GM19193 (cell line): ENCODE results near the gene GRIK1.

Experiments
- POLR2A ChIP-seq: IDR thresholded peaks from 4 replicates; pipeline ENCODE4 v1.6.1; 2011; ENCODE audit not compliant: insufficient read depth, insufficient read length; ENCODE audit errors: extremely low read depth

GRIK1 gene

DNA sequence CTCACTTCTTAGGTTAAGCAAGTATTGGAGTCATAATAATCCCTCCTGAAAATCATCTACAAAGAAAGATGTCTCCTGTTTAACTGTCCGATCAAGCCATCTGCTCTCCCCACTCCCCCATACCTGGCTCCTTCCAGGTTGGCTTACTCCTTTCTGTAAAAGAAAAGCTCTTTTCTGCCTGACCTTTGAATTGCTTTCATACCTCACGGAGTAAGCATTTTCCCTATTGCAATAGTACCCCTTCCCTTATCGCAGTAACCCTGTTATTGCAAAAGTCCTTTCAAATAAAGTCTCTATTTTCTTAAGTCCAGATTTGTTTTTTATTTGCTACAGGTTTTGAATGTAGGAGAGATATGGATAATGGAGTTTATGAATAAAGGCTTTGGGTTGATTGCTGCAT is 150.4 kb downstream of the GRIK1 start:
- no peak for TF ChIP-seq POLR2A

DNA sequence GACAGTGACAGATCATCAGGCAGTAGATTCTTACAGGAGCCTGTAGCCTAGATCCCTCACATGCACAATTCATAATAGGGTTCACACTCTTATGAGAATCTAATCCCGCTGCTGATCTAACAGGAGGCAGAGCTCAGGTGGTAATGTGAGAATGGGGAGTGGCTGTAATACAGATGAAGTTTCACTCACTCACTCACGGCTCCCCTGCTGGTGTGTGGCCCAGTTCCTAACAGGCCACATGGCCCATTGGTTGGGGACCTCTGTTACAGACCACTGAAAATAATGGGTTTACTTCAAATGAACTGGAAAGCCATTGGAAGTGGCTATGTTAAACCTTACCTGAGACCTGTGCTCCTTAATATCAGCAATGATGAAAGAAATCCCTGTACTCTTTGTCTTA is 151.0 kb downstream of the GRIK1 start:
- TF ChIP-seq POLR2A = no peak

DNA sequence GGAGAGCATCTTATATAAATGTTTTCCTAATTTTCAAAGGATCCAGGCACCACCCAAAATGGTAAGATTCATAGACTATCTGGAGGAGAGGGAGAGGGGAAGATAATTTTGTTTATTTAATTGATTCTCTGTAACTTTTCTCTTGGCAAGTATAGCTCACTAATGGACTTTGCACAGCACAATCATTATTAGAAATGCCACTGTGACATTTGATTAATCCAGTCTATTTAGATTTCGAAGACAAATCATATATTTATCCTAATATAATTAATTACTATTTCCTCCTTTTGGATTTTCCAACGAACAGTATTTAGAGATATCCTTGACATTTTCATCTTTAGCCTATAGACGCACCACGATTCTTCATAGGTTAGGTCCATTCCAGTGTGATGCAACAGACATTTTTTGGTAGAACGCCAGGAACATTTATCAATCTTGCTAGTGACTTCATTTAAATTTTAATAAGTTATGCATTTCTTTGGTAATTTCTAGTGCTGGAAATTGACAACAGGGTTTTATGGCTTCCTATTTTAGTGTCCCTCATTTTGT is 152.4 kb downstream of the GRIK1 start:
- no peak for TF ChIP-seq POLR2A

DNA sequence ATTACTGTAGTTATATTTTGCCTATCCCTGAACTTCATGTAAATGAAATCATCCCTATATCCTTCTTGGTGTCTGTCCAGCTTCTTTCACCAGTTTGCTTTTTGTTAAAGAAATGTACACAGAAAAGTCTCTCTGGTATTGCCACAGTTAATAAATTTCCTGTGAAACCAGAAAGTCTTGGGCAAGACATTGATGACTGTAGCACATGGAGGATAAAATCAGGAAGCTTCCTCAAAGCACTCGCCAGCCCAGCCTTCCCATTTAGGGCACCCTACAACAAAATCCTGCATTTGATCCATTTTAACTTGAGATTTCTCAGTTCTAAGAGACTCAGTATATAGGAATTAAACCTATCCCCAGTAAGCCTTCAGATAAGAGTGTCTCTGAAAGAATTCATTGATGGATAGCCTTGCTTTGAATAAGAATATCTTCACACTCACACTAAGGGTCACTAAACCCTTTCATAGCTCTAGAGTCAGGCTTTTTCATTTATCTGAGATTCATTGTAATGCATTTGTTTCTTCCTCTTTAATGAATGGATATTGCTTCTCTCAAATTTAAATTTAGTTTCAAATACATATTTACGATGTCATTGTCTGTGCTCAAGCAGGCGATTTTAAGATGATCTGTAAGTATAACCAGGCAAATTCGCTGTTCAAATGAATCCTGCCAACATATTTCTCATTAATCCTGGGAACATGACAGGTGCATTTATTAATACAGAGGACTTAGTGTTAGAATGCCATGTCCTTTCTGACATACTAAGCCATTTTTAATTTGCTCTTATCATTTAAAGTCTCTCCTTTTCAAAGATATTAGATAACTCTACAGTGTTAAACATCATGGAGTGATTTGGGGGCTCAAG is 153.1 kb downstream of the GRIK1 start:
- no peak for TF ChIP-seq POLR2A

DNA sequence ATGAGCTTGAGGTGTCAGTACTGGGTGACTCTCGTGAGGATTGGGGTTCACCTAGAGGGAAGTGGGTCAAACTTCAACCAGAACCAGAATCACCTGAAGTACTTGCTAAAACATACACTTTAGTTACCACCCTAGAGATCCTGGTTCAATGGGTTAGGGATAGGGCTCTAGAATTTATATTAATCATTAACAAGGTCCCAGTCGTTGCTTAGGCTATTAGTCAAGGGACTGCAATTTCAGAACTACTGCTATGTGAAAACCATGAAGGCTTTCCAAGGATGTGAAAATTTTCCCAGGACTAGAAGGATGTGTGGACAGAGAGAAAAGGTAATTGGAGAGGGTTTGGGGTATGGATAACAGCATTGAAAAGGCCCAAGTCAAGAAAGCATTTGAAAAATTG is 162.6 kb downstream of the GRIK1 start:
- no peak for TF ChIP-seq POLR2A

DNA sequence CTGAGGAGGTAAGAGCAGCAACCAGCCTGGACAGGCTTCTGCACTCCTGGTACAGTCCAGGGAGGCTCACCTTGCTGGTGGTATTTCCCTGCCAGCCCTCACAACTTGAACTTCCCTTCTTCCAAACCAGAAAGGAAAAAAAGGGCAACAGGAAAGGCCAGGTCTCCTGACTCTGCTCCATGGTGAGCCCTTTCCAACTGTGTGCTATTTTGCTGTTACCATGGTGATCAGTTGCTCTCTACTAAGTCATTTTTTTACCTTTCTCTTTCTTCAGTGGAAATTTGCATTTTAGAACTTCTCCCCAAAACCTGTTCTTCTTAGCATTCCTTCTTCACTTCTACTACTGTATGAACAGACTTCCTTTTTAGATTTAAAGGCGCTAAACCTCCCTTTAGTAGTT is 164.3 kb downstream of the GRIK1 start:
- no peak for TF ChIP-seq POLR2A

DNA sequence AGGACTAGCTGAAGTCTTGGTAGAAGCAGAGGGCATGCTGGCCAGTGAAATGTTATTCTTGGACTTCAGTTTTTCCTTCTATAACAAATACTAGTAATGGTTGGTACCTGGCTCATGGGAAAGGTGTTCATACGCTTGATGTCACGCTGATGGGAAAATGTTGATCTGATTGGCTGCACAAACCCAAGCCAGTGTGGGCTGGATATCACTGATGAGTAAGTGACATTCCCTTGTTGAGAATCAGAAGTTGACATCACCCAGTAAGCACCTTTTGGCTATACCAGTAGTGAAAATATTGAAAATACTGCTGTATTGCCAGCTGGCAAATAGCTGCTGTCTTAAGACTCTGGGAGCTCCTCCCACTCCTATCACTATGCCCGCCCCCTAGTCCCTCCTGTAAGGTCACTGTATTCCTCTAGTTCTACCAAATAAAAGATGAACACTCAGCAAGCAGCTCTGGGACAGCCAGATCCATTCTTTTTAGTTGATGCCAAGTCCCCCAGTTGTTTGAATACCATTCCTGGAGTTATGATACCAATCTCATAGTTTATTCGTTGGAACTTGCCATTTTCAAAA is 168.2 kb downstream of the GRIK1 start:
- no peak for TF ChIP-seq POLR2A

DNA sequence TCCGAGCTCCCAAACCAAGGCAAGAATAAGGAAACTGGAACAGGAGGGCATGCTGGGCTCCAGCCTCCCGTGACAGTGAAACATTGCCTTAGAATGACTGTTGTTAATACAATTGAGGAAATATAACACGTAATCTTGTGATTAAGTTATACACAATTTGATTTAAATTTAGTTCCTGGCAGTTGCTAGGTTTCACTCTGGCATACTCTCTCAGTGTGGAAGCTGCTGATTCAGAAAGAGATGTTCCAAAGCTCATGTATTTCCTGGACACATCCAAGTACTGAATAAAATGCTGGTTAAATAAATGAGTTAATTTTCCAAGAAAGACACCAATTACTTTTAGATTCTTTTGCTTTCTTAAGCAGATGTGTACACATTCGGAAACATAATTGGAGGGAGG is 176.1 kb downstream of the GRIK1 start:
- no peak for TF ChIP-seq POLR2A

DNA sequence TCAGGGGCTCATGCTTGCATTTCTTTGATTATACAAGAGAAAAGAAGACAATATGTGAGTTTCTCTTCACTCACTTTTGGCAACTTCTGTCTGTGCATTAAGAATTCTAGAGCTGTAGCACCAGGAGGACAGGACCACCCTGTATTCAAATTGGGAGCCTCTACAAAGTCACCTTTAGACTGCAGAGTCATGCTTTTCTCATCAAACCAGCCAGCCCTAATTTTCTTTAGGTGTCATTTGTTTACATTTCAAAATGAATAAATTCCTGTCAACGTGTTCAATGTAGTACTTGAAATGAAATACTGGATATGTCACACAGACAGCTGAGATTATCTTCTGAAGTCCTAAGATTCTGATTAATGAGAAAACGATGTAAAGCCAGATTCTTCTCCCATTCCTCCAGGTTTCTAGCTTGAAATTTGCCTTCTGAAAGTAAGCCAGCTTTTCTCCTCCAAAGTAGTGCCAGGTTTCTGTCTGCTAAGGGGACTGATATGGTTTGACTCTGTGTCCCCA is 177.2 kb downstream of the GRIK1 start:
- TF ChIP-seq POLR2A = no peak

DNA sequence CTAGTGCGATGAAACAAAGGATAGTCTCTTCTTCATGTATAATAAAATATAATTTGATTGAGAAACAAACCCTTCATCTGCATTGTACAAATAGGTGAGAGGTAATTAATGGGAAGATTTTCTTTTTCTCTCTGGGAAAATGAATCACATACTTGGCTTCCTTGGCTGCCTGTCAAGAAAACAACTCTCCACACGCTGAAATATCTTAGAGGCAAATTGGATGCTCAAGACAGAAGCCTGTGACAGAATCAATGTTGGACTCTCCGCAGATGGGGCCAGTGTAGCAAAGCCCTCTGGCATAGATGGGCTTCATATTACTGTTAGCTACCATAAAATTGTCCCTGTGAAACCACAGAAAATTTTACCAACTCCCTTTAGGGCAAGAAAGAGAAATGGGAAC is 186.6 kb downstream of the GRIK1 start:
- no peak for TF ChIP-seq POLR2A

DNA sequence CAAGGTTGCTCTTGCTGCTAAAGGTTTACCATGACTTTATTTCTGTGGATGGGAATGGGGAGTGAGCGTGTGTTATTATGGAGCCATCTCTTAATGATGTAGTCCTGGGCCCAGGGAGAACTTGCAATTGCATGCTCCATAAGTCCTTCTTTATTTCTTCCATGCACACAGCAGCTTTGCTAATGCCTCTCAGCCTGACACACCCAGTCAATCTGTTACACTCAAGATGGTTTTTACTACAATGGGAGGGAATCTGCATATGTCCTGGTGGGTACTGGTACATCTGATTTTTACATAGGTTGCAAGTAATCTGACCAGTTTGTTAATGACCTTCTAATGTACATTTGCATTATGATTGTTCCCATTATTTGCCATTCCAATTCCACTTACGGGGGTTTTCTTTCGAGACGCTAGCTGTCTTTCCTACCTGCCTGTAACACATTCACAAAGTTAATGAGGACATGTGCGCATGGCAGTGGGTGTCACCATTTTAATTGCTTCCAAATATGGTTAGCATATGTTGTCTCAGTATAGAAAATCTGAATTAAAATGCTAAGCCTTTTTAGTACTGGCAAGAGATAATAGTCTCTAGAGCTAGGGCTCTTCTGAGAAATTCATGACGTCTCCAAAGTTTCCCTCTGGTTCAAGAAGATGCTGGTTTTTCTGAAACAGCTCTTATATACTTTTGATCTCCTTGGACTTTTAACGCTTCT is 188.2 kb downstream of the GRIK1 start:
- no peak for TF ChIP-seq POLR2A

DNA sequence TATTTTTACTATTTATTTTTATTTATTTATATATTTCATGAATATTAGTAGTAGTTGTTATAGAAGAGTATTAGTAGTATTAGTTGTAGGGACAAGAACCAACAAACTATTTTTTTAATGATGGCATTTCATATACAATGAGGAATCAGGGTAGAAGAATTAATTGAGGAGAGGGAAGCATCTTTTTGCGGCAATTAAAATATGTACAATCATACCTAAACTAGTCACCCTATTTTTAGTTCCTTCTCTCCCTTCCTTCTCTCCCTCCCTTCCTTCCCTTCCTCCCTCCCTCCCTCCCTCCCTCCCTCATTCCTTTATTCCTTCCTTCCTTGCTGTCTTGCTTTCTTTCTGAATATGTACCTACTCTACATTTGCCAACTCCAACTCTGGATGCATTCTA is 189.8 kb downstream of the GRIK1 start:
- TF ChIP-seq POLR2A = no peak

DNA sequence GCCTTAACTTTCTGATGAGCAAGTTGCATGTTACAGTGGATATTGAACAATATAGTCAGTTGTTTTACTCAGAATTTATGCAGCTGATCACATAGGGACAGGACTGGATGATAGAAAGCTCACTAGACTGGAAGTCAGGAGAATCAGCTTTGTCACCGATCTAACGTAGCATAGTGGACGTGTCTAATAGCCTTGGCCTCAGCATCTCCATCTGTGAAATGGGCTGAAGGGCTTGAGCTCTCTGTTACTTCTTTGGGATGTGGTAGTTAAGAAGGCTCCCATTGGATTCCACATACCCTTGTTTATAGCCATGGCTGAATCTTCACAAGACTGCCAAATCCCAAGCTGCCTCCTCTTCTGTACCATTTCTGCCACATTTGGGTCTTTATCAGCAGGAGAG is 190.6 kb downstream of the GRIK1 start:
- TF ChIP-seq POLR2A = no peak

DNA sequence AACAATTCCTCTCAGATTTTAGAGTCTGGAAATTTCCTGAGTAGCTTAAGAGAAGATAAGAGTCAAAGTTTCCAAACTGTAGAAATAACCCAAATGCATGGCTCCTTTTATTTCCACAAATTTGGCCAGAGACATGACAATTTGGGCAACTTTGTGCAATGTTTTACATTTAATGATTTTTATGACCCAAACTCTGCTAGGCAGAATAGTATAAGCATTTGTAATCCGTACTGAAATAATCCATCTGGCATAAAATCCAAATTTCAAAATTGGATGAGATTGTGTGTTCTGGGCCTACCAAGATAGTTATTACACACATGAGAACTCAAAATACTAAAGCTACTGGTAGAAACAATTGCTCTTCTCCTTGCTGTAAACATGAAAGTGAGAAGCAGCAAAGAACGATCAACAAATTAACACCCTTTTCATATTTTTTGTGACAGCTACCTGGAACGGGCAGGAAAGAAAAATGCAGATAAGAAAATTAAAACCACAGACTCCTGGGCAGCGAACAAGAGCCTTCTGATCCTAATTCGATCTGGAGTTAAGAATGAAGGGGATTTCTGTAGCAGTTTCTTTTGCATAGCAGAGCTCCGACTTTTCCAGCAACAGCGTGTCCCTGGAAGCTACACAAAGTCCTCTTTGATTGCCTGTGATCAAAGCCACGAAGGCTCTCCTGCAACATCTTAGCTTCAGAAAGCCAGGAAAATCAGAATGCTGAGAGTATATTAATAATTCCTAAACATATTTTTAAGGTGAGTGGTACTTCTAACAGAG is 191.2 kb downstream of the GRIK1 start:
- no peak for TF ChIP-seq POLR2A

DNA sequence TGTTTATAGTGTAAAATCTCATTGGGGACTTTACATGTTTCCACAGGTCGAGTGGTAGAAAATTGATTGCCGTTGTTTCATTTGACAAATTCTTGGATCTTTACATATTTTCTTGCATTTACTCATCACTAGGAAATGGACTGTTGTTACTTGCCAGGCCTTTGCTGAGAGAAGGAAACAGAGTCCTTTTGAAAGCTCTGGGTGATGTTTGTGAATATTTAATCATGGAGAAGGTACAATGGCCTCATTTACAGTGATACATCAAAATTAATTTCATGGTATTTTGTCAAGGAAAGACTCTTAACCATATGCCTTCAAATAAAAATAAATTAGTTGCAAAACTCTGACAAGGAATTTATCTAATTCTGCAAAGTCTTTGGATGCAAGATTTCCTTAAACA is 198.0 kb downstream of the GRIK1 start:
- TF ChIP-seq POLR2A = no peak

DNA sequence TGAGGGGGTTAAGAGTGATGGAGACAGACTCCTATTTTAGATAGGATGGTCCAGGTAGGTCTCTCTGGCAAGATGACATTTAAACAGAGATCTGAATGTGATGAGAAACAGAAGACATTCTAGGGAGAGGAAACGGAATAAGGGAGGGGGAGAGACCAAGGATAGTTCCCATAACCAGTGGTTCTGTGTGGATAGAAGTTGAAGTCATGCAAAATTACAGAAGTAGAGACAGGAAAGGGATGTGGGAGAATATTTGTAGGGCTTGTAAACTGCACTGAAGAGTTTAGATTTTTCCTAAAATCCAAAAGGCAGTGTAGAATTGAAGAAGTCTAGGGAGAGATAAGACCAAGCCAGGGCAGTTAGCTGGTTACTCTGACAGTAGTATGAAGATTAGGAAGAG is 200.6 kb downstream of the GRIK1 start:
- TF ChIP-seq POLR2A = no peak

DNA sequence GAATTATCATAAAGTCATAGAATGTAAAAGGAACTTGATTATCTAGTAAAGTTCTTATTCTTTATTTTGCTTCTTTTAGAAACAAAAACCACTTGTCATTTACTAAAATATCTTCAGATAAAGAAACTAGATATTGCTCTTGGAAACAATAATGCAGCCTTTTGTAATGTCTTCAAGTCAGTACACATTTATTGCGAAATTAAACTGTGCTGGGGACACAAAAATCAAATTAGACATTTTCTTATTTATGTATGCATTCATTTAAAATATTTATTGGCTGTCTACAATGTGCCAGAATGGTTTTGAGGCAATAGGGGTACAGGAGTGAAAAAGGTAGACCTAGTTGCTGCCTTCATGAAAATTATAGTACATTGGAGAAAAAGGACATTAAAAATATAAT is 201.1 kb downstream of the GRIK1 start:
- TF ChIP-seq POLR2A = no peak
